ENCODE measurements around the gene HOXD9. TPM values are rescaled to one million over a fixed set of nuclear protein-coding genes. Genes with fewer than 3 reads are reported as not detected.
A peak's percentile ranks its signal among the peaks of the same experiment; 100 is the strongest.

Gene HOXD9
- total and polyA plus RNA-seq, 3 donors from 2014 or later: 8.2 to 21.2 (median 15.7) TPM

- H3K27ac ChIP-seq: peak overlapping the region; percentile 95 to 98
- no peaks in the 10 kb centered on the region for H3K36me3 ChIP-seq (ENCODE audit: low read depth, missing control alignments)
- H3K4me3 ChIP-seq: peak overlapping the region; percentile 46 to 51
- intact Hi-C loops (cut with DNase I; ENCODE audit: low total_unique reads): no loop called here
- 6 to 10% methylated on average over 11 of the region's 11 CpGs for WGBS, 2 donors
- no peak for DNase-seq
- no peaks in the 10 kb centered on the region for H3K9me3 ChIP-seq
- H3K4me1 ChIP-seq: no peaks in the 10 kb centered on the region
- no peaks in the 10 kb centered on the region for H3K27me3 ChIP-seq
- TF ChIP-seq POLR2A (IDR thresholded peaks at IDR 0.05) (no peak), CTCF (IDR thresholded peaks at IDR 0.05) (no peak)
Measured at GRCh38 chr2:176117823-176118371, 4.6 kb upstream of the HOXD9 start.

GRCh38 chr2:176118601-176119339, 3.7 kb upstream of the HOXD9 start:
- Histone ChIP-seq H3K36me3 (ENCODE audit: low read depth, missing control alignments) (no peaks in the 10 kb centered on the region), H3K27me3 (no peaks in the 10 kb centered on the region), H3K27ac (peak overlapping the region; percentile 95 to 98), H3K9me3 (no peaks in the 10 kb centered on the region), H3K4me3 (peak overlapping the region; percentile 46 to 51), H3K4me1 (no peaks in the 10 kb centered on the region)
- TF ChIP-seq CTCF (IDR thresholded peaks at IDR 0.05) (peak; percentile 42 to 67 (median 61)), POLR2A (IDR thresholded peaks at IDR 0.05) (no peak)
- 6 to 12% methylated on average over 24 of the region's 24 CpGs for WGBS, 2 donors
- intact Hi-C loops (cut with DNase I; ENCODE audit: low total_unique reads): no loop called here
- peak; percentile 87 for DNase-seq

GRCh38 chr2:176120364-176121189, 1.9 kb upstream of the HOXD9 start:
- Histone ChIP-seq H3K9me3 (no peaks in the 10 kb centered on the region), H3K36me3 (ENCODE audit: low read depth, missing control alignments) (no peaks in the 10 kb centered on the region), H3K27ac (peak overlapping the region; percentile 95 to 98), H3K4me3 (peak overlapping the region; percentile 76 to 78), H3K27me3 (no peaks in the 10 kb centered on the region), H3K4me1 (no peaks in the 10 kb centered on the region)
- 30 to 34% methylated on average over 13 of the region's 13 CpGs for WGBS, 2 donors
- no peak for DNase-seq
- TF ChIP-seq POLR2A (IDR thresholded peaks at IDR 0.05) (no peak), CTCF (IDR thresholded peaks at IDR 0.05) (no peak)
- intact Hi-C loops (cut with DNase I; ENCODE audit: low total_unique reads): loop anchor here (10.0 kb wide), 1 partner anchor 1034 kb away; no protein-coding TSS in a partner anchor

GRCh38 chr2:176121190-176122051, 1.1 kb upstream of the HOXD9 start:
- WGBS, 2 donors: 5 to 8% methylated on average over 25 to 53 of the region's 53 CpGs
- DNase-seq: no peak
- Histone ChIP-seq H3K9me3 (no peaks in the 10 kb centered on the region), H3K27me3 (no peaks in the 10 kb centered on the region), H3K27ac (peak overlapping the region; percentile 95 to 98), H3K4me1 (no peaks in the 10 kb centered on the region), H3K4me3 (peak overlapping the region; percentile 76 to 78), H3K36me3 (ENCODE audit: low read depth, missing control alignments) (no peaks in the 10 kb centered on the region)
- intact Hi-C loops (cut with DNase I; ENCODE audit: low total_unique reads): loop anchor here (10.0 kb wide), 1 partner anchor 1033 kb away; no protein-coding TSS in a partner anchor
- TF ChIP-seq POLR2A (IDR thresholded peaks at IDR 0.05) (no peak), CTCF (IDR thresholded peaks at IDR 0.05) (no peak)

All from testis (tissue), 3 donors.